ENCODE results near the gene KCNJ15. TPM values are rescaled to one million over a fixed set of nuclear protein-coding genes. Genes with fewer than 3 reads are reported as not detected.

The KCNJ15 gene
- total RNA-seq, 4 donors from 2014 or later: 2.4 to 7.3 (median 5.7) TPM

- no peak for TF ChIP-seq CTCF (IDR thresholded peaks at IDR 0.05; ENCODE audit: low read depth)
These were observed 32.8 kb upstream of the KCNJ15 start for GRCh38 chr21:38223893-38224540.

GRCh38 chr21:38227401-38227800 lies 29.4 kb upstream of the KCNJ15 start:
- no peak for TF ChIP-seq CTCF (IDR thresholded peaks at IDR 0.05; ENCODE audit: low read depth)

- no peak for TF ChIP-seq CTCF (IDR thresholded peaks at IDR 0.05; ENCODE audit: low read depth)
These were observed 28.7 kb upstream of the KCNJ15 start for GRCh38 chr21:38228115-38228514.

GRCh38 chr21:38228537-38228936 lies 28.3 kb upstream of the KCNJ15 start:
- TF ChIP-seq CTCF (IDR thresholded peaks at IDR 0.05; ENCODE audit: low read depth): no peak

- TF ChIP-seq CTCF (IDR thresholded peaks at IDR 0.05; ENCODE audit: low read depth): no peak
These were observed 27.4 kb upstream of the KCNJ15 start for GRCh38 chr21:38229260-38229877.

- no peak for TF ChIP-seq CTCF (IDR thresholded peaks at IDR 0.05; ENCODE audit: low read depth)
These were observed 22.2 kb upstream of the KCNJ15 start for GRCh38 chr21:38234395-38235142.

GRCh38 chr21:38236232-38236631 lies 20.6 kb upstream of the KCNJ15 start:
- no peak for TF ChIP-seq CTCF (IDR thresholded peaks at IDR 0.05; ENCODE audit: low read depth)

Measured in subcutaneous adipose tissue (tissue), 4 donors.